Osteoblast (primary cell): ENCODE data around the gene ACTN3. TPM values are rescaled to one million over a fixed set of nuclear protein-coding genes. Genes with fewer than 3 reads are reported as not detected.
A peak's percentile ranks its signal among the peaks of the same experiment; 100 is the strongest.
"Not testable (repeated sequence)": the region's sequence is repeated elsewhere in the genome, so short reads cannot be mapped to it uniquely, and the experiment has no call there.

Experiments
- DNase-seq: peaks from one replicate; pipeline ENCODE4 v3.0.0; 2011; ENCODE audit warnings: low spot score, mixed read lengths; ENCODE audit not compliant: insufficient read length; ENCODE audit errors: missing footprints
- H2AFZ ChIP-seq: 2 replicates; pipeline ENCODE4 v1.6.0; 2011; ENCODE audit warnings: mild to moderate bottlenecking, low read length
- H3K27ac ChIP-seq: 2 replicates; pipeline ENCODE4 v1.5.1; 2011; ENCODE audit warnings: mild to moderate bottlenecking, low read depth, low read length, moderate library complexity
- H3K27me3 ChIP-seq: 2 replicates; pipeline ENCODE4 v1.6.0; 2012; ENCODE audit warnings: mild to moderate bottlenecking, control low read depth, inconsistent platforms, low read length, moderate library complexity; ENCODE audit not compliant: insufficient read depth
- H3K36me3 ChIP-seq: 2 replicates; pipeline ENCODE4 v1.5.1; 2011; ENCODE audit warnings: mild to moderate bottlenecking, low read length, control low read depth, moderate library complexity; ENCODE audit not compliant: insufficient read depth
- H3K4me1 ChIP-seq: 2 replicates; pipeline ENCODE4 v1.5.1; 2011; ENCODE audit warnings: mild to moderate bottlenecking, low read length, control low read depth, moderate library complexity; ENCODE audit not compliant: insufficient read depth
- H3K4me2 ChIP-seq: 2 replicates; pipeline ENCODE4 v1.6.0; 2011; ENCODE audit warnings: mild to moderate bottlenecking, low read length; ENCODE audit not compliant: insufficient read depth
- H3K4me3 ChIP-seq: fragments of 200-600 bp; sonication (generic); 3 replicates; pipeline ENCODE4 v1.5.1; 2012; ENCODE audit warnings: mild to moderate bottlenecking, low read length, inconsistent platforms; ENCODE audit not compliant: insufficient read depth
- H3K79me2 ChIP-seq: 2 replicates; pipeline ENCODE4 v1.6.0; 2012; ENCODE audit warnings: mild to moderate bottlenecking, low read length, control low read depth, inconsistent platforms; ENCODE audit not compliant: insufficient read depth
- H3K9me3 ChIP-seq: 2 replicates; pipeline ENCODE4 v1.5.1; 2011; ENCODE audit warnings: low read depth, low read length, control low read depth
- H4K20me1 ChIP-seq: 2 replicates; pipeline ENCODE4 v1.6.0; 2012; ENCODE audit warnings: mild to moderate bottlenecking, low read length, control low read depth; ENCODE audit not compliant: insufficient read depth
- CTCF ChIP-seq: IDR thresholded peaks from 2 replicates; pipeline ENCODE4 v1.5.1; 2011; ENCODE audit warnings: mild to moderate bottlenecking, low read depth, low read length, moderate library complexity; ENCODE audit errors: extremely low read depth
- total RNA-seq: library from RNA; depleted of rRNA; stranded (reverse); fragments of >200 nt; gene quantifications from 2 replicates; pipeline ENCODE4 v1.2.3, GENCODE V29; 2012

The ACTN3 gene
- total RNA-seq, 1 donor, result under 0.01 TPM

DNA sequence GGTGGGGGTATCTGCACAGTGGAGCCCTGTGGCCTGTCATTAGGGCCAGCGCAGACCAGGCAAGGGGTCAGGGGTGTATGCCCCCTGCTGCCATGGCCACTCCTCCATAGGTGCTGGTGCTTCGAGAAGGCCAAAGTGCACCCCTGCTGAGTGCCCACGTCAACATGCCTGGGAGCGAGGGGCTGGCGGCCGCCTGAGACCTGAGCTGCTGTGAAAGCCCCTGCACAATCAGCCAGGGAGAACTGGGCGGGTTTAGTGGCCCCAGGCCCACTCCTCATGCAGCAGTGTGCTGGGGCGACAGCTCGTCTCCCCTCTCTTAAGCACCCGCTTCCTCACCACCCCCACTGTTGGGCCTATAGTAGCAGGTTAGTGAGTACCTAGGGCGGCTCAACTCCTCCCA is 14.9 kb upstream of the ACTN3 start:
- H3K4me2 ChIP-seq, result no peak overlapping the region
- H3K4me1 ChIP-seq, result no peaks in the 10 kb centered on the region
- H3K79me2 ChIP-seq, result no peaks in the 10 kb centered on the region
- DNase-seq, result peak; percentile 54
- no peak overlapping the region for H3K27ac ChIP-seq
- H4K20me1 ChIP-seq, result no peaks in the 10 kb centered on the region
- no peaks in the 10 kb centered on the region for H3K27me3 ChIP-seq
- H3K4me3 ChIP-seq, result no peak overlapping the region
- no peaks in the 10 kb centered on the region for H3K9me3 ChIP-seq
- H3K36me3 ChIP-seq, result peaks cover 7% of the 10 kb centered on the region
- no peak for TF ChIP-seq CTCF
- no peak overlapping the region for H2AFZ ChIP-seq

GRCh38 chr11:66532784-66533183 is 13.9 kb upstream of the ACTN3 start:
- H3K4me3 ChIP-seq, result no peak overlapping the region
- H3K4me2 ChIP-seq, result no peak overlapping the region
- no peaks in the 10 kb centered on the region for H3K27me3 ChIP-seq
- H3K27ac ChIP-seq, result no peak overlapping the region
- H3K36me3 ChIP-seq, result peaks cover 7% of the 10 kb centered on the region
- no peak overlapping the region for H2AFZ ChIP-seq
- no peaks in the 10 kb centered on the region for H3K9me3 ChIP-seq
- no peak for TF ChIP-seq CTCF
- no peaks in the 10 kb centered on the region for H4K20me1 ChIP-seq
- H3K79me2 ChIP-seq, result no peaks in the 10 kb centered on the region
- DNase-seq, result no peak
- H3K4me1 ChIP-seq, result no peaks in the 10 kb centered on the region

DNA sequence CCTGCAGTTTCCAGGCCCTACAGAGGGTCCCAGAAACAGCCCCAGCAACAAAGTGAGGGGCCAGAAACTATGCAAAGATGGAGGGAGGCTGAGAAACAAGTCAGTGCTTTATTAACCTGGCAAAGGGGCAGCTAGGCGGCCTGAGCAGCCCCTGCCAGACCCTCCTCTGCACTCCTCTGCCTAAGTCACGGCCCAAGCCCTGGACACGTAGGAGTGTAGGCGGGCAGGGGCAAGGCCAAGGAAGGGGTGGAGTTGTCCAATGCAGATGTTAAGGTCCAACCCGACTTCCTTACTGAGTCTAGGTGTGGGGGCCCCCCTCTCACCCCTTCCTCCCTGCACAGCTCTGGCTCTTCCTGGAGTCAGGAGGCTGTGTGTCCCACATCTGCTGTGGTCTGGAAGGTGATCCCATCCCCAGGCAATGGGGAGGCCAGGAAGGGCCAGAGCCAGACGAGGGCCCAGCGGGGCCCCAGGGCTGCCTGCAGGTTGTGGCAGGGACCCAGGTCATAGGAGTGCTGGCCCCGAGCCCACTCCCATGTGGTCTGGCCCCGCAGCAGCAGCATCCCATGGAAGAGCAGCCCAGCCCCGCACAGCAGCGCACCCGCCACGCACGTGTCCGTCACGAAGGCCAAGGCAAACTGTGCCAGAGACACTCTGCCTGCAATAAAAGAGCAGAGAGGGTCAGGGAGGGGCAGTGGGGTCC is 7.4 kb upstream of the ACTN3 start:
- Histone ChIP-seq H3K27ac (no peak overlapping the region), H3K9me3 (no peaks in the 10 kb centered on the region), H4K20me1 (peaks cover 5% of the 10 kb centered on the region), H2AFZ (no peak overlapping the region), H3K4me1 (peaks cover 12% of the 10 kb centered on the region), H3K27me3 (no peaks in the 10 kb centered on the region), H3K4me3 (no peak overlapping the region), H3K4me2 (no peak overlapping the region), H3K36me3 (peaks cover 23% of the 10 kb centered on the region), H3K79me2 (peaks cover 3% of the 10 kb centered on the region)
- no peak for TF ChIP-seq CTCF
- DNase-seq, result peak; percentile 10

DNA sequence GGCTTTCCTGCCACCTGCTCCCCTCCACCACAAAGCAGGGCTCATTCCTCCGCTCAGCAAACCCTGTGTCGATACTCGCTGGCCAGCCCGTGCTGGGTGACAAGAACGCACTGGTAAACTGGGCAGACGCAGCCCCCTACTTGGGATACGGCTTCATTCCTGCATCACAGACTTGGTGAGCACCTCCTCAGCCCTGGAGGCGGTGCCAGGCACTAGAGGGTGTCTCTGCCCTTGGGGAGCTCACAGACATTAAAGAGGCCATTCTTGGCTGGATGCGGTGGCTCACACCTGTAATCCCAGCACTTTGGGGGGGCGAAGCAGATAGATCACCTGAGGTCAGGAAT is 6.9 kb upstream of the ACTN3 start:
- TF ChIP-seq CTCF, result no peak
- H3K27me3 ChIP-seq, result no peaks in the 10 kb centered on the region
- H3K79me2 ChIP-seq, result peaks cover 4% of the 10 kb centered on the region
- no peak overlapping the region for H3K27ac ChIP-seq
- no peak overlapping the region for H3K4me3 ChIP-seq
- peaks cover 14% of the 10 kb centered on the region for H3K4me1 ChIP-seq
- DNase-seq, result peak; percentile 30
- no peaks in the 10 kb centered on the region for H3K9me3 ChIP-seq
- peaks cover 5% of the 10 kb centered on the region for H4K20me1 ChIP-seq
- H2AFZ ChIP-seq, result no peak overlapping the region
- H3K36me3 ChIP-seq, result peaks cover 23% of the 10 kb centered on the region
- no peak overlapping the region for H3K4me2 ChIP-seq

DNA sequence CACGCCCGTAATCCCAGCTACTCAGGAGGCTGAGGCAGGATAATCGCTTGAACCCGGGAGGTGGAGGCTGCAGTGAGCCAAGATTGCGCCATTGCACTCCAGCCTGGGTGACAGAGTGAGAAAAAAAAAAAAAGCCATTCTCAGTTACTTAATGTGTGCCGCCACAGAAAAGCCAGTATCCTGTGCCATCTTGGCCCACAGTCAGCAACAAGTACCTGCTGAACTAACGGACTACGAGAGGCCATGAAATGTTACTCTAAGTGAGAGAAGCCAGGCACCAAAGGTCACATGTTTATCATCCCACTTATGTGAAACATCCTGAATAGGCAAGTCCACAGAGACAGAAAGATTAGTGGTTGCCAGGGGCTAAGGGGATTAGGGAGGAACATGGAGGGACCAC is 6.1 kb upstream of the ACTN3 start:
- H3K9me3 ChIP-seq, DNase-seq, H4K20me1 ChIP-seq, H2AFZ ChIP-seq, H3K4me2 ChIP-seq, H3K27ac ChIP-seq, H3K79me2 ChIP-seq, H3K27me3 ChIP-seq, H3K4me3 ChIP-seq: not testable (repeated sequence)
- peaks cover 20% of the 10 kb centered on the region for H3K36me3 ChIP-seq
- peaks cover 17% of the 10 kb centered on the region for H3K4me1 ChIP-seq
